GM12874 (cell line): ENCODE measurements around the gene BPIFB6.

Experiments
- CTCF ChIP-seq: IDR thresholded peaks from 2 replicates; pipeline ENCODE4 v1.5.1; 2011; ENCODE audit warnings: low read depth, mild to moderate bottlenecking, control low read depth, low read length, moderate library complexity; ENCODE audit not compliant: insufficient read depth

The BPIFB6 gene

GRCh38 chr20:33024243-33024560 is 7.2 kb upstream of the BPIFB6 start:
- TF ChIP-seq CTCF = no peak

GRCh38 chr20:33024609-33025317 is 6.7 kb upstream of the BPIFB6 start:
- TF ChIP-seq CTCF = no peak

DNA sequence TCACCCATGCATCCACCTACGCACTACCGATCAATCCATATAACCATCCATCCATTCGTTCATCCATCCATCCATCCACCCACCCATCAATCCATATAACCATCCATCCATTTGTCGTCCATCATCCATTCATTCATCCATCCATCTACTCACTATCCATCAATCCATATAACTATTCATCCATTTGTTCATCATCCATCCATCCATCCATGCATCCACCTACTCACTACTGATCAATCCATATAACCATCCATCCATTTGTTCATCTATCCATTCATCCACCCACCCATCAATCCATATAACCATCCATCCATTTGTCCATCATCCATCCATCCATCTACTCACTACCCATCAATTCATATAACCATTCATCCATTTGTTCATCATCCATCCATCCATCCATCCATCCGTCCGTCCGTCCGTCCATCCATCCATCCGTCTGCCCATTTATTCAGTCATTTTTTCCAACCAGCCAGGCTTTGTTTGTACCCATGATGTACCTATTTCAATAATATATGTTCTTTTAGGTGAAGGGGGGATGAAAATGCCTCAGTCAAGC is 6.1 kb upstream of the BPIFB6 start:
- no peak for TF ChIP-seq CTCF

DNA sequence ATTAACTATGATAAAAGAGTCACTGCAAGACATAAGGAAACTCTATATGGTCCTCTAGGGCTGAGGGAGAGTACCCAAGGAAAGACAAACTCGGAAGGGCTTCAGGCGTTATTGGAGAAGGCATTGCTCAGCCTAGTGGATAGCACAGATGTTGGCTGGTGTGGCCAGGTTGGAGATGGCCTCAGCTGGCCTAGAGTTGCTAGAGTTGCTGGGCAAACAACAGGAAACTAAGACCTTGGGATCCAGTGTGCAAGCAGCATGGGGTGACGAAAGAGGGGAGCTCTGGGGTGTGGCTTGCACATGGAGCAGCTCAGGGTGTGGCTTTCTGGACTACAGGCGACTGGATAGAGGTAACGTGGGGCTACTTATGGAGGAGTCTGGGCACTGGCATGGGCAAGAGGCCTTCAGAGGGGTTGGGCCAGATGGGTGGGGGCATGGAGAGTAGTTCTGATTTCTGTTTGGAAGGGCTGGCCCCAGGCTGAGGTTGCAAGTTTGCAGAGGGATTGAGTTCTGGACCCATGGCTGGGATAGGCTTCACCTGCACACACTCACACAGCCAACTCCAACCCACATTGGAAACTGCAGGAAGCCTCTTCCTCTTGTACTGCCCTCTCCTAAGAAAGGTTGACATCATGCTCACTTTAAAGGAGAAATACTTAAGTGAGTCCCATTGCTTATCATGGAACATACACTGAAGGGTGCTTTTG is 5.2 kb upstream of the BPIFB6 start:
- TF ChIP-seq CTCF = no peak

DNA sequence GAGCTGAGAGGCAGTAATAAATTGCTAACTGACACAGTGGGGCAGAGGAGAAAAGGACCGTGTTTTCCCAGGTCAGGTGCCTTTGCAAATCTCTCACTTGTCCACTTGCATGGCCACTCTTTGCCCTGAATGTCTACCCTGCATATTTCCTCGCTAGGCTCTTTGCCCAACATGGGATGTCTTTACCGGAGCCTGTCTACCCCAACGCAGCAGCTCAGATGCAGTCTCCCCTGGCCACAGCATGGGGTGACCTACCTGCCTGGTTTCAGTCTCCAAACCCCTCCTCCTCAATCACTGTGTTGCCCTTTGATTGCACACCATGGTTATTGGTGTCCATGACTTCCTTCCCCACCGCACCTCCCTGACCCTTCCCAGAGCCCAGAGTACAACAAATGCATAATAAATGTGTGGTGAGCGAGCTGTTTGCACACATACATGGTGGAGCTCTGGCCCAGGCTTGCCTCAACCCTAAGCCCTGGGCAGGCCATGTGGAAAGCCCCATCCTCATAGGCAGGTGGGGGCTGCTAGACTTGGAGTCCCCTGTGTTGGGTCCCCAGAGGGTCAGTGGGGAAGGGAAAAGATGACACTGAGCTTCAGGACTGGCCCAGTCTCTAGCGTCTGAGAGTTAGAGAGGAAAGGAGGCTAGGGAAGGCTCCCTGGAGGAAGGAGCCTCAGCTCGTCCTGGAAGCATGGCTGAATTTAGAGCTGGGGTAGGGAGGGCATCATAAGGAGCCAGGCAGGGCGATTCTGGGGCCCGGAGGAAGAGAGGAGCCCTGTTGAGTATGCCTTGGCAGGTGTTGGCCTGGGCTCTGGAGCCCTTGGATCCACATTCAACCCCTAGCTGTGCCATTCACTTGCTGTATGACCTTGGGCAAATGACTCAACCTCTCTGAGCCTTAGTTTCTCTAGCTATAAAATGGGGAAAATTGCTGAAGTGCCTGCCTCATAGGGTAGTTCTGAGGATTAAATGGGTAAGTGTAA is 4.4 kb upstream of the BPIFB6 start:
- no peak for TF ChIP-seq CTCF

- no peak for TF ChIP-seq CTCF
Observed at GRCh38 chr20:33027769-33028751, 3.4 kb upstream of the BPIFB6 start.
